NCI-H460 (cell line): ENCODE results near the gene UNC5CL. TPM values are rescaled to one million over a fixed set of nuclear protein-coding genes. Genes with fewer than 3 reads are reported as not detected.
A peak's percentile ranks its signal among the peaks of the same experiment; 100 is the strongest.

Source experiments
- DNase-seq: peaks from one replicate; pipeline ENCODE4 v3.0.0-alpha.2; 2016; ENCODE audit warnings: low read depth; ENCODE audit errors: extremely low read depth
- polyA plus RNA-seq: library from polyadenylated mRNA; depleted of rRNA; stranded (reverse); fragments of >200 nt; gene quantifications from 2 replicates; pipeline ENCODE4 v1.2.3, GENCODE V29; 2014; cell fraction: nucleus; rRNA removed
- total RNA-seq: library from RNA; depleted of rRNA; stranded (reverse); fragments of >200 nt; shearing (Covaris generic); gene quantifications from 2 replicates; pipeline ENCODE4 v1.2.3, GENCODE V29; 2014; rRNA removed

The UNC5CL gene, protein sequence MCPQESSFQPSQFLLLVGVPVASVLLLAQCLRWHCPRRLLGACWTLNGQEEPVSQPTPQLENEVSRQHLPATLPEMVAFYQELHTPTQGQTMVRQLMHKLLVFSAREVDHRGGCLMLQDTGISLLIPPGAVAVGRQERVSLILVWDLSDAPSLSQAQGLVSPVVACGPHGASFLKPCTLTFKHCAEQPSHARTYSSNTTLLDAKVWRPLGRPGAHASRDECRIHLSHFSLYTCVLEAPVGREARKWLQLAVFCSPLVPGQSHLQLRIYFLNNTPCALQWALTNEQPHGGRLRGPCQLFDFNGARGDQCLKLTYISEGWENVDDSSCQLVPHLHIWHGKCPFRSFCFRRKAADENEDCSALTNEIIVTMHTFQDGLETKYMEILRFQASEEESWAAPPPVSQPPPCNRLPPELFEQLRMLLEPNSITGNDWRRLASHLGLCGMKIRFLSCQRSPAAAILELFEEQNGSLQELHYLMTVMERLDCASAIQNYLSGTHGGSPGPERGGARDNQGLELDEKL
- total RNA-seq = 0.10 TPM in 1 of 2 replicates, not detected in the other
- polyA plus RNA-seq = 0.43 and 0.58 TPM in 2 replicates

DNA sequence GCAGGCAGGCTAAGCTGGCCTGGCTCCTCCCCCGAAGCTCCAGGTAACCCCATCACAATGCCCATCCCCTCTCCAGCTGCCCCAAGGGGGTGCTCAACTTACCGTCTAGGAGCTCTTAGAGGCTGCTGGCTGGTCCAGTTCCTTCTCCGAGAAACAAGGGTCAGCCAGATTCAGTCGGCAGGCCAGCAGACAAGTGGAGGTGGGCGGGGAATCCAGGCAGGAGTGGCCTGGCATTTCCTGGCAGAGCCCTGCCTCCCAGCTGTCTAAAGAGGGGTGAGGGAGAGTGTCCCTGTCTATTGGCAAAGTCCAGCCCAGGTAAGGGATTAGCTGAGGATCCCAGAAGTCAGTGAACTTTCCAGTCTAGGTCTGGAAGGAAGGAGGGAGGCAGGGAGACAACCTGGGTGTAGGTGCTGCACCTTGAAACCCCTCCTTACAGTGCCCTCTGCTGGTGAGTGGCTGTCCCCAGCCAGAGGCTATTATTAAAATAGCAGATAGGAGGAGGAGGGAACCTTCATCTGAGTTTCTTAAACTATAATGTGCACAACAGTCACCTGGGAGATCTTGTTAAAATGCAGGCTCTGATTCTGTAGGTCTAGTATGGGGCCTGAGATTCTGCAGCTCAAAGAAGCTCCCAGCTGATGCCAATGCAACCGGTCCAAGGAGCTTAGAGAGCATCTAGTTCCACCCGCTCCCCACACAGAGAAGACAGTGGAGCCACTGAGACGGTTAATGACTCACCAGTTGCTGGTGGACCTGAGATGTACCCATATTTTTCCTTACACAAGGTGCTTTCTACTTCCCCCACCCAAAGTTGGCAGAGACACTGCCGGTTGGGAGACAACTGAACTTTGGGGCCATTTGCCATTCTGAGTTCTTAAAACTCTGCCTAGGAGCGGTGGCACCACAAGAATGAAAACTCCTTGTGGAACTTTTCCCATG, at the start of gene UNC5CL:
Gene UNC5CL, minus strand, starts transcription at position 162 of the 939 bp plus-strand sequence. CDS start 4,147 bp downstream, outside the sequence.
- DNase-seq = peak; percentile 24

GRCh38 chr6:41088451-41088850, 49.4 kb upstream of the UNC5CL start:
- no peak for DNase-seq

GRCh38 chr6:41085182-41085581, 46.2 kb upstream of the UNC5CL start:
- DNase-seq = no peak

- DNase-seq = no peak
Observed at GRCh38 chr6:41083072-41083471, 44.1 kb upstream of the UNC5CL start.

DNA sequence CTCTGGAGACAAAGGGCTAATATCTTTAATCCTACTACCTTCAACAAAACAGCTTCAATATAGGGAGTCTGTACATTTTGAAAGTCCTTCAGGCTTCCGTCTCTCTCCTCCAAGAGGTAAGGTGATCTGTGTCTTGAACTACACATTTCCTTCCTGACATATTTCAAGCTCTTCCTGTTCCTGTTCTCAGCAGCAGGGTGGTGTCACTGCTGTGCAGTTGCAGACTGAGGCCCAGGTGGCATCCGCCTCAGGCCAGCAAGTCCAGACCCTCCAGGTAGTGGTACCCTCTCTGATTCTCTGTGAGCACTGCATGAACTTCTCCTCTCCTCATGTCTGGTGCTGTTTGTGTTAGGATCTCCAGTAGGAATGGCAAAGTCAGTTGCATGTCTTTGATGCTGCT, 41.6 kb upstream of the UNC5CL start:
- no peak for DNase-seq

GRCh38 chr6:41079080-41079479, 40.1 kb upstream of the UNC5CL start:
- DNase-seq = no peak

DNA sequence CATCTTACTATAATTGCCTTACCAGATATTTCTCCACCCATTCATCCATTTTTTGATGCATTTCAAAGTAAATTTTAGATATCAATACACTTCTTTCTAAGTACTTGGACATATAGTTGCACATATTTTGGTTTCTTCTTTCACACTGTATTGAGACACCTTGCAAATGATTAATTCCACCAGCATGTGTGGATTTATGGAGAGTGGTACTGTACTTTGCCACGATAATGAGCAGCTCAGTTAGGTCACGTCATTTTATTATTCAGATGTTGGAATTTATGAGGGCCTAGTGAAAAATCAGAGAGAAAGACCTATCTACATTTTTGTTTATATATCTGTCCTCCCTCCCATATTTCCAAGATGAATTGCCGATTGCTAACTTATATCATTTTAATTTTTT, 39.1 kb upstream of the UNC5CL start:
- DNase-seq = no peak

GRCh38 chr6:41077536-41077935, 38.5 kb upstream of the UNC5CL start:
- no peak for DNase-seq

GRCh38 chr6:41075651-41076626, 36.9 kb upstream of the UNC5CL start:
- DNase-seq = no peak

- no peak for DNase-seq
Observed at GRCh38 chr6:41074692-41075436, 35.8 kb upstream of the UNC5CL start.

DNA sequence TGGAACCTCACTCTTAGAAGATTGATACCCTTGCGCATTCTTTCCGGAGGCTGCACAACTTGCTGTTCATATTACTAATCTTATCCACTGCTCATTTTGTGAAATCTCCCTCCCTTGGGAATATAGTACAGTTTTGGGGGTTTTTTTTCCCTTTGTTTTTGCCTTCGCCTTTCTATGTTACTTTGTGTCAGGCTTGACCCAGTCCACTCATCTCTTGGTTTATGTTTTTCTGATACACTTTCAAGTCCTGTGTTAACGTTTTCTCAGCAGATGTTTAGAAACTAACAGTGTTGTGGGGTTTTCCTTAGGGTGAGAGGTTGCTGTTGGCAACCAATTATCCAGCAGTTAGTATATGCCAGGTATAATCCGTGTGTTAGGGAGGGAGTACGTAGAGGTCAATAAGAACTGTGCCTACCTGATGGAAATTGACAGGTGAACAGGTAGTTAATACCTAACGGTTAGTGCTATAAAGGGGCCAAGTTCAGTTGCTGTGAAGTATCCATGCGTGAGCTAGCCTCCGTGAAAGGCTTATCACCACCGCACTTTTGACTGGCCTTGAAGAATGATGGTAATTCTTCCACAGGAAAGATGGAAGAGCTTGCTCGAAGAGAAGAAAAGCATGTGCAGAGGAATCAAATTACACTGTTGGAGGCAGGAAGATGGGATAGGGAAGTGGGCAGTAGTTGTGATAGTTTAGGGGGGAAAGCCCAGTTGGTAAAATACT, 35.1 kb upstream of the UNC5CL start:
- no peak for DNase-seq

GRCh38 chr6:41073203-41073967, 34.4 kb upstream of the UNC5CL start:
- DNase-seq = peak; percentile 63

DNA sequence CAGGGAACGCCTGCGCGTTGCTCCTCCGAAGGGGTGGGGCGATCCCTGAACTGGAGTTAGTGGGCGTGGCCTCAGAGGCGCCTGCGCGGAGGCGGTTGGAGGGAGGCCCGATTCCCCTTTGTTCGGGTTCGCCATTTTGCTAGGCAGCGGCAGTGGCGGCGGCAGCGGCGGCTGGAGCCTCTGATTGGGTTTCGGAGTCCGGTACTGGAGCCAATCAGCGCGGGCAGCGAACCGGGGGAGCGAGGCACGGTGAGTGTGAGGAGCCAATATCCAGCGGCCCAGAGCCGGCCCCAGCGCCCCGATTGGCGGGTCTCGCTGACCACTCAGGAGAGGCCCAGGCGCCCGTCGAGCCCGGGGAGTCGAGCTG, 33.8 kb upstream of the UNC5CL start, which contains the start of gene NFYA:
Gene NFYA, plus strand, starts transcription at position 139 of the 367 bp plus-strand sequence. CDS start 6,116 bp downstream, outside the sequence.
- DNase-seq = no peak

- DNase-seq = peak; percentile 99
Observed at GRCh38 chr6:41071923-41072835, 33.2 kb upstream of the UNC5CL start, which contains the start of gene OARD1. TSS of gene OARD1 (minus strand) at chr6:41072356. CDS start at chr6:41071634, 722 bp downstream.

DNA sequence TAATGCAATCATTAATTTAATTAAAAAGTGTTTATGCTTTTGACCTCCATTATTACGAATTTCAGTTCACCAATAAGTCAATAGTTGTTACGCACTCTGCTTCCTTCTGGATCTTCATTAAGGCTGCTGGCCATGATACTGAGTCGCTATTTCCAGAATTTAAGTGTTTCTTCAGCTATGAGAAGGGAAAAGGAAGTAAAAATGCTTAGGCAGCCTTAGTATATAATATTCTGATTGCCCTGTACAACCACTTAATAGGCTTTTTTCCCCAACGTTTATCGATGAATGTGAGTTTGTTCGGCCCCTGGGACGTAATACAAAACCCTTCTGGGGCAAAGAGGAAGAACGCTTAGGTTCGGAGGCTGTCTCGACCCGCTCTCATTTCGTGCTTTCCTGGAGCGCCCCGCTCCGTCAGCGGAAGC, 32.5 kb upstream of the UNC5CL start:
- no peak for DNase-seq

- DNase-seq = peak; percentile 58
Observed at GRCh38 chr6:41066867-41067304, 27.9 kb upstream of the UNC5CL start.
